NCI-H2081 treated with DMSO at 0.1 percent for 48 hours (cell line): ENCODE data around the gene OPRM1.

Experiments used
- DNase-seq: peaks from one replicate; lab custom pipeline; 2025; lab: John Stamatoyannopoulos, UW

Gene OPRM1

GRCh38 chr6:154206141-154206540, 167.1 kb downstream of the OPRM1 start:
- DNase-seq: no peak

GRCh38 chr6:154206996-154207395, 168.0 kb downstream of the OPRM1 start:
- DNase-seq: no peak

- DNase-seq: no peak
Measured at GRCh38 chr6:154209555-154209954, 170.5 kb downstream of the OPRM1 start.

GRCh38 chr6:154210678-154211077, 171.6 kb downstream of the OPRM1 start:
- no peak for DNase-seq

- DNase-seq: no peak
Measured at GRCh38 chr6:154213782-154214181, 174.7 kb downstream of the OPRM1 start.

GRCh38 chr6:154218301-154218700, 179.3 kb downstream of the OPRM1 start:
- DNase-seq: no peak

- no peak for DNase-seq
Measured at GRCh38 chr6:154218787-154219186, 179.7 kb downstream of the OPRM1 start.

- no peak for DNase-seq
Measured at GRCh38 chr6:154219250-154219649, 180.2 kb downstream of the OPRM1 start.

- DNase-seq: no peak
Measured at GRCh38 chr6:154222716-154223115, 183.7 kb downstream of the OPRM1 start.

GRCh38 chr6:154223296-154223695, 184.3 kb downstream of the OPRM1 start:
- DNase-seq: no peak

GRCh38 chr6:154226461-154226860, 187.4 kb downstream of the OPRM1 start:
- no peak for DNase-seq

GRCh38 chr6:154227862-154228520, 189.0 kb downstream of the OPRM1 start:
- no peak for DNase-seq

- no peak for DNase-seq
Measured at GRCh38 chr6:154228521-154228905, 189.5 kb downstream of the OPRM1 start.

GRCh38 chr6:154229786-154230185, 190.7 kb downstream of the OPRM1 start:
- no peak for DNase-seq

- no peak for DNase-seq
Measured at GRCh38 chr6:154230393-154230792, 191.4 kb downstream of the OPRM1 start.

GRCh38 chr6:154230910-154231595, 192.0 kb downstream of the OPRM1 start:
- DNase-seq: no peak

- no peak for DNase-seq
Measured at GRCh38 chr6:154232013-154232910, 193.2 kb downstream of the OPRM1 start.

GRCh38 chr6:154233383-154233782, 194.3 kb downstream of the OPRM1 start:
- DNase-seq: no peak

GRCh38 chr6:154234019-154234772, 195.2 kb downstream of the OPRM1 start:
- DNase-seq: no peak

GRCh38 chr6:154236646-154237301, 197.7 kb downstream of the OPRM1 start:
- no peak for DNase-seq

GRCh38 chr6:154238831-154239230, 199.8 kb downstream of the OPRM1 start:
- no peak for DNase-seq

GRCh38 chr6:154239392-154239791, 200.4 kb downstream of the OPRM1 start:
- DNase-seq: no peak
